ENCODE measurements around the gene HSD11B2.

- TF ChIP-seq CTCF (tag by site-specific recombination; IDR thresholded peaks at IDR 0.05) (no peak), BCL11A (tag by site-specific recombination; IDR thresholded peaks at IDR 0.05; ENCODE audit: low read depth) (no peak), ZFHX2 (tag by site-specific recombination; conservative IDR thresholded peaks at IDR 0.05) (no peak), ZNF510 (tag by site-specific recombination; IDR thresholded peaks at IDR 0.05; ENCODE audit: insufficient replicate concordance) (no peak), ZNF776 (tag by site-specific recombination; IDR thresholded peaks at IDR 0.05; ENCODE audit: borderline replicate concordance) (no peak), ZBTB17 (tag by site-specific recombination; IDR thresholded peaks at IDR 0.05) (no peak), ZNF792 (tag by site-specific recombination; IDR thresholded peaks at IDR 0.05) (no peak), ZNF335 (tag by site-specific recombination; conservative IDR thresholded peaks at IDR 0.05) (no peak)
These were observed 16.7 kb upstream of the HSD11B2 start for GRCh38 chr16:67413978-67414911.

Data from HEK293 (cell line).